H1 (cell line): ENCODE measurements around the gene PLCL1. TPM values are rescaled to one million over a fixed set of nuclear protein-coding genes. Genes with fewer than 3 reads are reported as not detected.

Experiments used
- CTCF ChIA-PET: fragments of 300-600 bp; sonication (Branson Sonifier 250); formaldehyde crosslinking; loops from one replicate; lab custom pipeline; 2021; ENCODE audit not compliant: partially characterized antibody; lab: Charles Lee
- POLR2A ChIA-PET: fragments of 300-600 bp; sonication (Branson Sonifier 250); formaldehyde crosslinking; loops from one replicate; lab custom pipeline; 2021; ENCODE audit warnings: inconsistent platforms; ENCODE audit not compliant: partially characterized antibody; lab: Charles Lee
- DNase-seq, 2 experiments: peaks; one replicate each; pipeline versions ENCODE4 v3.0.0 to v3.0.0-alpha.2; 2010 to 2022; ENCODE audit warnings: low spot score in 2 of 2, low read depth in 1 of 2, mixed read lengths in 1 of 2
- FAIRE-seq: peaks from 2 replicates; lab custom pipeline; 2011; peaks lifted over from hg19 to GRCh38; lab: Jason Lieb, UNC
- H2AFZ ChIP-seq: 2 replicates; pipeline ENCODE4 v1.8.1; 2012; ENCODE audit warnings: low read length, inconsistent platforms
- H2AK5ac ChIP-seq: 2 replicates; pipeline ENCODE4 v1.6.1; 2013; ENCODE audit warnings: low read depth, low read length
- H2BK120ac ChIP-seq: replicated peaks from 2 replicates; pipeline ENCODE3; 2013; ENCODE audit warnings: low read depth, low read length, inconsistent platforms
- H2BK12ac ChIP-seq: 2 replicates; pipeline ENCODE4 v1.6.1; 2013; ENCODE audit warnings: low read depth, low read length
- H2BK15ac ChIP-seq: 2 replicates; pipeline ENCODE4 v1.6.1; 2013; ENCODE audit warnings: low read length
- H2BK20ac ChIP-seq: 2 replicates; pipeline ENCODE4 v1.6.1; 2013; ENCODE audit warnings: low read length
- H2BK5ac ChIP-seq: 2 replicates; pipeline ENCODE4 v1.6.1; 2013; ENCODE audit warnings: low read depth, low read length
- H3K14ac ChIP-seq: 2 replicates; pipeline ENCODE4 v1.6.1; 2013; ENCODE audit warnings: inconsistent platforms; ENCODE audit not compliant: insufficient read length
- H3K18ac ChIP-seq: 2 replicates; pipeline ENCODE4 v1.6.1; 2013; ENCODE audit warnings: low read length; ENCODE audit errors: extremely low read depth
- H3K23ac ChIP-seq: 2 replicates; pipeline ENCODE4 v1.6.1; 2013; ENCODE audit warnings: inconsistent platforms; ENCODE audit not compliant: insufficient read length
- H3K23me2 ChIP-seq: 2 replicates; pipeline ENCODE4 v1.6.1; 2013; ENCODE audit warnings: low read depth, low read length
- H3K27ac ChIP-seq: 2 replicates; pipeline ENCODE4 v1.6.1; 2011; ENCODE audit warnings: low read depth, low read length, inconsistent platforms
- H3K27me3 ChIP-seq, 4 experiments: replicated peaks in 1 of 4; 1 replicate in 1 of 4; 2 replicates in 3 of 4; pipeline versions ENCODE4 v1.6.1 to v1.8.1; 2011 to 2013; ENCODE audit warnings: low read length in 3 of 4, mild to moderate bottlenecking in 3 of 4, inconsistent platforms in 2 of 4, mixed read lengths in 2 of 4, moderate library complexity in 1 of 4; ENCODE audit not compliant: control insufficient read depth in 3 of 4, insufficient read depth in 3 of 4; ENCODE audit errors: extremely low read depth in 1 of 4
- H3K36me3 ChIP-seq, 4 experiments: 2 replicates each; pipeline versions ENCODE4 v1.6.1 to v1.8.1; 2011 to 2013; ENCODE audit warnings: mild to moderate bottlenecking in 4 of 4, low read length in 3 of 4, moderate library complexity in 2 of 4, control low read depth in 1 of 4, inconsistent platforms in 1 of 4; ENCODE audit not compliant: insufficient read depth in 4 of 4, control insufficient read depth in 2 of 4
- H3K4ac ChIP-seq: replicated peaks from 2 replicates; pipeline ENCODE3; 2013; ENCODE audit warnings: low read length, low read depth, mixed read lengths, inconsistent platforms; ENCODE audit not compliant: insufficient read length
- H3K4me1 ChIP-seq, 4 experiments: replicated peaks in 1 of 4; 1 replicate in 1 of 4; 2 replicates in 3 of 4; pipeline versions ENCODE4 v1.6.1 to v1.8.1; 2011 to 2013; ENCODE audit warnings: low read length in 3 of 4, inconsistent platforms in 2 of 4, mixed read lengths in 1 of 4; ENCODE audit not compliant: insufficient read depth in 4 of 4, control insufficient read depth in 3 of 4
- H3K4me2 ChIP-seq, 2 experiments: 2 replicates each; pipeline versions ENCODE4 v1.6.1 to v1.8.1; 2011 to 2013; ENCODE audit warnings: low read depth in 2 of 2, low read length in 2 of 2, control low read depth in 1 of 2, inconsistent platforms in 1 of 2, mild to moderate bottlenecking in 1 of 2; ENCODE audit not compliant: insufficient read depth in 1 of 2
- H3K4me3 ChIP-seq, 4 experiments: fragments of 200-600, 300-600 bp in 1 of 4; sonication (generic), shearing (Covaris generic), sonication (Bioruptor Twin) in 1 of 4; 2 replicates each; pipeline versions ENCODE4 v1.5.1 to v1.8.1; 2011 to 2016; ENCODE audit warnings: low read length in 4 of 4, low read depth in 3 of 4, control low read depth in 2 of 4, inconsistent platforms in 2 of 4, mild to moderate bottlenecking in 2 of 4, mixed read lengths in 1 of 4, moderate library complexity in 1 of 4; ENCODE audit not compliant: insufficient read depth in 2 of 4; ENCODE audit errors: extremely low read depth in 1 of 4
- H3K56ac ChIP-seq: replicated peaks from 2 replicates; pipeline ENCODE3; 2013; ENCODE audit warnings: low read depth, mild to moderate bottlenecking, mixed read lengths, low read length, inconsistent platforms; ENCODE audit not compliant: insufficient read length
- H3K79me1 ChIP-seq: 2 replicates; pipeline ENCODE4 v1.6.1; 2013; ENCODE audit warnings: low read depth, low read length, control low read depth
- H3K79me2 ChIP-seq, 2 experiments: 2 replicates each; pipeline versions ENCODE4 v1.6.1 to v1.8.1; 2012 to 2013; ENCODE audit warnings: low read length in 2 of 2, mild to moderate bottlenecking in 2 of 2, inconsistent platforms in 1 of 2; ENCODE audit not compliant: insufficient read depth in 2 of 2, control insufficient read depth in 1 of 2
- H3K9ac ChIP-seq, 4 experiments: replicated peaks in 1 of 4; 1 replicate in 1 of 4; 2 replicates in 3 of 4; pipeline versions ENCODE4 v1.6.1 to v1.8.1; 2011 to 2013; ENCODE audit warnings: low read depth in 3 of 4, low read length in 3 of 4, control low read depth in 2 of 4, mild to moderate bottlenecking in 2 of 4, moderate library complexity in 2 of 4, inconsistent platforms in 1 of 4; ENCODE audit errors: extremely low read depth in 1 of 4
- H3K9me3 ChIP-seq, 2 experiments: 2 replicates each; pipeline versions ENCODE4 v1.6.1 to v1.8.1; 2012 to 2013; ENCODE audit warnings: mild to moderate bottlenecking in 2 of 2, moderate library complexity in 2 of 2, control low read depth in 1 of 2, inconsistent platforms in 1 of 2, low read depth in 1 of 2, low read length in 1 of 2, mixed read lengths in 1 of 2; ENCODE audit not compliant: insufficient read depth in 2 of 2
- H4K20me1 ChIP-seq, 2 experiments: replicated peaks in 1 of 2; 2 replicates each; pipeline versions ENCODE3 to v1.8.1; 2011 to 2013; ENCODE audit warnings: inconsistent platforms in 2 of 2, low read length in 2 of 2, mild to moderate bottlenecking in 1 of 2; ENCODE audit not compliant: insufficient read depth in 2 of 2, control insufficient read depth in 1 of 2
- H4K5ac ChIP-seq: 2 replicates; pipeline ENCODE4 v1.6.1; 2013; ENCODE audit warnings: low read length, low read depth, mixed read lengths, inconsistent platforms; ENCODE audit not compliant: insufficient read length
- H4K8ac ChIP-seq: 2 replicates; pipeline ENCODE4 v1.8.0; 2013; ENCODE audit warnings: mild to moderate bottlenecking, moderate library complexity, low read length, inconsistent platforms; ENCODE audit not compliant: insufficient read depth; ENCODE audit errors: extremely low read depth
- H4K91ac ChIP-seq: replicated peaks from 2 replicates; pipeline ENCODE3; 2013; ENCODE audit warnings: low read length, mixed read lengths, inconsistent platforms; ENCODE audit not compliant: insufficient read length
- BCL11A ChIP-seq, 2 experiments: IDR thresholded peaks; one replicate each; pipeline ENCODE4 v1.6.1; 2011; ENCODE audit warnings: low read depth in 2 of 2, low read length in 2 of 2, mild to moderate bottlenecking in 2 of 2
- CBX8 ChIP-seq: fragments of 300-800, 300-1000 bp; sonication (generic); IDR thresholded peaks from 2 replicates; pipeline ENCODE4 v1.7.1; 2016; ENCODE audit warnings: low read depth, low read length, borderline replicate concordance
- CHD2 ChIP-seq: IDR thresholded peaks from 2 replicates; pipeline ENCODE4 v1.6.1; 2012; ENCODE audit warnings: low read length, improper control_type of control experiment
- EP300 ChIP-seq, 2 experiments: IDR thresholded peaks; 1 replicate in 1 of 2; 2 replicates in 1 of 2; pipeline ENCODE4 v1.6.1; 2011 to 2012; ENCODE audit warnings: low read depth in 2 of 2, low read length in 2 of 2, mild to moderate bottlenecking in 2 of 2, borderline replicate concordance in 1 of 2, inconsistent platforms in 1 of 2, moderate library complexity in 1 of 2
- FOSL1 ChIP-seq: IDR thresholded peaks from 2 replicates; pipeline ENCODE4 v1.6.1; 2011; ENCODE audit warnings: mild to moderate bottlenecking, low read depth, low read length, moderate library complexity; ENCODE audit not compliant: insufficient read depth
- GABPA ChIP-seq: IDR thresholded peaks from 2 replicates; pipeline ENCODE4 v1.6.1; 2011; ENCODE audit warnings: mild to moderate bottlenecking, low read length, moderate library complexity, borderline replicate concordance; ENCODE audit not compliant: insufficient read depth
- GTF2F1 ChIP-seq: IDR thresholded peaks from 2 replicates; pipeline ENCODE4 v1.6.1; 2012; ENCODE audit warnings: low read depth, low read length, improper control_type of control experiment, borderline replicate concordance
- KDM1A ChIP-seq: fragments of 200-600, 300-600 bp; sonication (generic); IDR thresholded peaks from 2 replicates; pipeline ENCODE4 v1.7.1; 2016; ENCODE audit warnings: mild to moderate bottlenecking, low read length, borderline replicate concordance
- RNF2 ChIP-seq: fragments of 200-900, 300-1000 bp; sonication (generic); IDR thresholded peaks from 2 replicates; pipeline ENCODE4 v1.7.1; 2016; ENCODE audit warnings: borderline replicate concordance, low read depth, mild to moderate bottlenecking, antibody characterized with exemption, low read length; ENCODE audit not compliant: poor library complexity, severe bottlenecking; ENCODE audit errors: missing control alignments
- SIRT6 ChIP-seq: IDR thresholded peaks from one replicate; pipeline ENCODE4 v1.7.1; 2012; ENCODE audit warnings: low read length, inconsistent platforms
- SP1 ChIP-seq: IDR thresholded peaks from 2 replicates; pipeline ENCODE4 v1.6.1; 2011; ENCODE audit warnings: low read depth, low read length
- SUZ12 ChIP-seq: fragments of 200-600 bp; sonication (generic); IDR thresholded peaks from 2 replicates; pipeline ENCODE4 v1.6.1; 2012; ENCODE audit warnings: mild to moderate bottlenecking, inconsistent platforms, low read length, moderate library complexity, mixed read lengths
- TAF7 ChIP-seq: optimal IDR thresholded peaks from 2 replicates; pipeline ENCODE3; 2011; ENCODE audit warnings: low read depth, mild to moderate bottlenecking, inconsistent platforms, low read length, moderate library complexity, borderline replicate concordance
- TBP ChIP-seq: IDR thresholded peaks from 2 replicates; pipeline ENCODE4 v1.6.1; 2011; ENCODE audit warnings: low read depth, low read length, improper control_type of control experiment
- whole genome bisulfite sequencing, 2 experiments: shearing (Covaris generic) in 1 of 2; methylation state at CpG; one replicate each; pipeline versions ENCODE4 v1.1.6 to v1.1.7; 2013 to 2015; ENCODE audit warnings: low lambda C conversion rate in 2 of 2, mixed read lengths in 2 of 2, inconsistent platforms in 1 of 2, low coverage in 1 of 2, missing lambda C conversion rate in 1 of 2; ENCODE audit not compliant: insufficient replicate concordance in 2 of 2, insufficient coverage in 1 of 2, insufficient read length in 1 of 2; ENCODE audit errors: extremely low coverage in 1 of 2, missing lambda C conversion rate in 1 of 2; 5-methylcytosine and 5-hydroxymethylcytosine counted together
- polyA plus RNA-seq, 7 experiments: library from polyadenylated mRNA; depleted of rRNA in 3 of 7; stranded (reverse) in 5 of 7; unstranded in 2 of 7; fragments of >200 nt in 5 of 7; fragments of 200-250 nt in 2 of 7; gene quantifications; 1 replicate in 5 of 7; 2 replicates in 1 of 7; 4 replicates in 1 of 7; pipeline versions ENCODE4 v1.2.1 to v1.2.3, GENCODE V29; 2011 to 2013; ENCODE audit warnings: missing spikeins in 2 of 7, mixed read lengths in 2 of 7
- total RNA-seq: library from RNA; stranded (reverse); fragmentation: NEBNext Ultra II Directional; extraction: Animal tissue kit (Norgen Biotek cat#: 25700); gene quantifications from 2 replicates; pipeline ENCODE4 v1.2.1, GENCODE V29; 2021

The PLCL1 gene
- total and polyA plus RNA-seq, 2 of the 8 experiments (the other 6 are each of a cell fraction or from before 2014, with no cell fraction given), result not detected

GRCh38 chr2:198177040-198177439 is 372.6 kb downstream of the PLCL1 start:
- WGBS, 2 experiments, result 87% methylated on average over 2 of the region's 2 CpGs; no CpG with 5 or more reads in 1 of the 2 experiments
- H3K79me2 ChIP-seq, result no peaks in the 10 kb centered on the region
- H4K8ac ChIP-seq, result no peak overlapping the region
- H3K23me2 ChIP-seq, result no peaks in the 10 kb centered on the region
- H3K36me3 ChIP-seq, result no peaks in the 10 kb centered on the region
- H2BK120ac ChIP-seq, result no peak overlapping the region
- H2BK12ac ChIP-seq, result no peak overlapping the region
- DNase-seq, result no peak
- H3K27ac ChIP-seq, result no peak overlapping the region
- no peak overlapping the region for H2AK5ac ChIP-seq
- H4K5ac ChIP-seq, result no peak overlapping the region
- ChIA-PET CTCF (no interaction called here), POLR2A (no interaction called here)
- H2BK15ac ChIP-seq, result no peak overlapping the region
- H3K9ac ChIP-seq, result no peak overlapping the region
- H3K4ac ChIP-seq, result no peak overlapping the region
- H3K56ac ChIP-seq, result no peak overlapping the region
- no peaks in the 10 kb centered on the region for H3K79me1 ChIP-seq
- no peak overlapping the region for H2BK5ac ChIP-seq
- H3K4me2 ChIP-seq, result no peak overlapping the region
- no peak overlapping the region for H3K14ac ChIP-seq
- no peak for FAIRE-seq
- H2BK20ac ChIP-seq, result no peak overlapping the region
- H3K4me3 ChIP-seq, result no peak overlapping the region
- no peak overlapping the region for H3K23ac ChIP-seq
- H4K20me1 ChIP-seq, result no peaks in the 10 kb centered on the region
- H3K18ac ChIP-seq, result no peak overlapping the region
- no peaks in the 10 kb centered on the region for H3K9me3 ChIP-seq
- no peaks in the 10 kb centered on the region for H3K27me3 ChIP-seq
- no peak overlapping the region for H2AFZ ChIP-seq
- no peak overlapping the region for H4K91ac ChIP-seq
- no peaks in the 10 kb centered on the region for H3K4me1 ChIP-seq
- TF ChIP-seq FOSL1, result no peak
- TF ChIP-seq TBP, result no peak
- no peak for TF ChIP-seq BCL11A (IDR thresholded peaks at IDR 0.05; ENCODE audit: low read depth in 2 of 2, low read length in 2 of 2)
- TF ChIP-seq RNF2, result no peak
- TF ChIP-seq GABPA, result no peak
- TF ChIP-seq SIRT6, result no peak
- no peak for TF ChIP-seq TAF7
- no peak for TF ChIP-seq CHD2
- no peak for TF ChIP-seq SUZ12
- no peak for TF ChIP-seq KDM1A
- no peak for TF ChIP-seq SP1
- no peak for TF ChIP-seq EP300 (IDR thresholded peaks at IDR 0.05; ENCODE audit: borderline replicate concordance in 1 of 2, low read depth in 2 of 2, low read length in 2 of 2)
- no peak for TF ChIP-seq CBX8
- TF ChIP-seq GTF2F1, result no peak
